ENCODE results near the gene NPPA. TPM values are rescaled to one million over a fixed set of nuclear protein-coding genes. Genes with fewer than 3 reads are reported as not detected.

NPPA gene
- total RNA-seq, 1 experiment from 2014 or later: not detected

DNA sequence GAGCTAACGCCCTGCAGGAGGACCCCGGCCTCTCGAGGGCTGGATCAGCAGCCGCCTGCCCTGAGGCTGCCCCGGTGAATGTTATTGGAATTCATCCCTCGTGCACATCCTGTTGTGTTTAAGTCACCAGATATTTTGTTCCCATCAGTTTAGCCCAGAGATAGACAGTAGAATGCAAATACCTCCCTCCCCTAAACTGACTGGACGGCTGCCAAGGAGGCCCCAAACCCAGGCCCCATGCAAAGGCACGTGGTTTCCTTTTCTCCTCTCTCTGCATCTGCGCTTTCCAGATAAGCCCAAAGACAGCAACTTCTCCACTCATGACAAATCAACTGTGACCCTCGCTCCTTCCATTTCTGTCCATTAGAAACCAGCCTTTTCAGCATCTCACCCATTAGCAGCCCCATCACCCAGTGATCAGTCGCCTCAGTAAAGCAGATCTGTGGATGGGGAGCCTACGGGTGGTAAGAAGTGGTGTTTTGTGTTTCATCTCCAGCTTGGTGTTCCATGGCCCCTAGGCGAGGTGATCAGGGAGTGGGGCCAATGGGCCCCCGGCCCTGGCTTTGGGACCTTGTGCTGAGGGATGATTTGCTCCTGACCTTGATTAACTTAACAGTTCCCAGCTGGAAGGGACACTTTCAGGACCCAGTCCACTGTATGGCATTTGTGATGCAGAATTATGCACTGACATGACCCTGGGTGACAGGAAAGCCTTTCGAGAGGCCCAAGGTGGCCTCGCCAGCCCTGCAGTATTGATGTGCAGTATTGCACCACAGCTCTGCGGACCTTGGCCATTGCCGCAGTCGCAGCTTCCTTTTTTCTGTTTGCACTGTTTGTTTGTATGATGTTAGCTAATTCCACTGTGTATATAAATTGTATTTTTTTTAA lies 5.2 kb downstream of the NPPA start:
- H3K9ac ChIP-seq (ENCODE audit: low read length): no peak overlapping the region
- intact Hi-C loops (cut with micrococcal nuclease): no loop called here
- H3F3A ChIP-seq (ENCODE audit: low read length, unreplicated experiment): no peaks in the 10 kb centered on the region
- BruUV-seq (replicated peaks): no TSS peak
- TF ChIP-seq EZH2 (IDR thresholded peaks at IDR 0.05; ENCODE audit: low read length, unreplicated experiment): no peak
- TF ChIP-seq, protein P1, sequence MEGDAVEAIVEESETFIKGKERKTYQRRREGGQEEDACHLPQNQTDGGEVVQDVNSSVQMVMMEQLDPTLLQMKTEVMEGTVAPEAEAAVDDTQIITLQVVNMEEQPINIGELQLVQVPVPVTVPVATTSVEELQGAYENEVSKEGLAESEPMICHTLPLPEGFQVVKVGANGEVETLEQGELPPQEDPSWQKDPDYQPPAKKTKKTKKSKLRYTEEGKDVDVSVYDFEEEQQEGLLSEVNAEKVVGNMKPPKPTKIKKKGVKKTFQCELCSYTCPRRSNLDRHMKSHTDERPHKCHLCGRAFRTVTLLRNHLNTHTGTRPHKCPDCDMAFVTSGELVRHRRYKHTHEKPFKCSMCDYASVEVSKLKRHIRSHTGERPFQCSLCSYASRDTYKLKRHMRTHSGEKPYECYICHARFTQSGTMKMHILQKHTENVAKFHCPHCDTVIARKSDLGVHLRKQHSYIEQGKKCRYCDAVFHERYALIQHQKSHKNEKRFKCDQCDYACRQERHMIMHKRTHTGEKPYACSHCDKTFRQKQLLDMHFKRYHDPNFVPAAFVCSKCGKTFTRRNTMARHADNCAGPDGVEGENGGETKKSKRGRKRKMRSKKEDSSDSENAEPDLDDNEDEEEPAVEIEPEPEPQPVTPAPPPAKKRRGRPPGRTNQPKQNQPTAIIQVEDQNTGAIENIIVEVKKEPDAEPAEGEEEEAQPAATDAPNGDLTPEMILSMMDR (conservative IDR thresholded peaks at IDR 0.05; ENCODE audit: low read depth, low read length): no peak
- TF ChIP-seq EZH2phosphoT487 (IDR thresholded peaks at IDR 0.05; ENCODE audit: borderline replicate concordance, low read length): no peak
- H4K20me1 ChIP-seq (ENCODE audit: low read length): no peaks in the 10 kb centered on the region
- H3K9me3 ChIP-seq (ENCODE audit: low read length): no peaks in the 10 kb centered on the region
- H3K9me2 ChIP-seq (replicated peaks; ENCODE audit: low read length): no peaks in the 10 kb centered on the region
- no peaks in the 10 kb centered on the region for H3K27me3 ChIP-seq (ENCODE audit: low read length)
- ChIA-PET POLR2A (ENCODE audit: unreplicated experiment) (no interaction called here), CTCF (no interaction called here)
- H3K36me3 ChIP-seq (ENCODE audit: low read depth, low read length): peaks cover 7% of the 10 kb centered on the region
- no peak overlapping the region for H3K4me3 ChIP-seq (ENCODE audit: low read length)
- no peak overlapping the region for H3K27ac ChIP-seq (ENCODE audit: low read length)
- H3K4me1 ChIP-seq (ENCODE audit: insufficient read depth, low read length): no peaks in the 10 kb centered on the region
- no peak overlapping the region for H2AFZ ChIP-seq (ENCODE audit: low read length)
- DNase-seq (no peak), ATAC-seq (no peak)
- no peak overlapping the region for H3K4me2 ChIP-seq (ENCODE audit: low read length)
- no peaks in the 10 kb centered on the region for H3K79me2 ChIP-seq (ENCODE audit: low read length)

DNA sequence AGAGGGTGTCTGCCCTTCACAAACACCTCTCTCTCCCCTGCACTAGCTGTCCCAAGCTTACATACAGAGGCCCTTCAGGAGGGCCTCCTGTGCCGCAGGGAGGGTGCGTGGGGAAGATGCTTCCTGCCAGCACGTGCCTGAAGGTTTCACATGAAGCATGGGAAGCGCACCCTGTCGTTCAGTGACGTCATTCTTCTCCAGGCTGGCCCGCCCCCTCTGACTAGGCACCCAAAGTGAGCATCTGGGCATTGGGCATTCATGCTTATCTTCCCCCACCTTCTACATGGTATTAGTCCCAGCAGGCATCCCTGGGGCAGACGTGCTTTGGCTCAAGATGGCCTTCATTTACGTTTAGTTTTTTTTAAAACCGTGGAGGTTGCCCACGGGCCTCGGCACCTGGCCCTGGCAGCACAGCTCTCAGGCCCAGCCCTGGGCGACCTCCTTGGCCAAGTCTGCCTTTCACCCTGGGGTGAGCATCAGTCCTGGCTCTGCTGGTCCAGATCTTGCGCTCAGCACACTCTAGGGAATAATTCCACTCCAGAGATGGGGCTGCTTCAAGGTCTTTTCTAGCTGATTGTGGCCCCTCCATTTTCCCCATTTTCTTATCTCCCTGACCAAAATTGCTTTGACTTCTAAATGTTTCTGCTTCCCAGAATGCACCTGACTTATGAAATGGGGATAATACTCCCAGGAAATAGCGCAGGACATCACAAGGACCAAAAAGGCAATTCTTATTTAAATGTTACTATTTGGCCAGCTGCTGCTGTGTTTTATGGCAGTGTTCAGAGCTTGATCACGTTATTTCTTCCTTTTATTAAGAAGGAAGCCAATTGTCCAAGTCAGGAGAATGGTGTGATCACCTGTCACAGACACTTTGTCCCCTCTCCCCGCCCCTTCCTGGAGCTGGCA lies 6.1 kb downstream of the NPPA start:
- Histone ChIP-seq H3K27ac (ENCODE audit: low read length) (no peak overlapping the region), H3F3A (ENCODE audit: low read length, unreplicated experiment) (no peaks in the 10 kb centered on the region), H3K9ac (ENCODE audit: low read length) (no peak overlapping the region), H3K36me3 (ENCODE audit: low read depth, low read length) (peaks cover 7% of the 10 kb centered on the region), H3K27me3 (ENCODE audit: low read length) (no peaks in the 10 kb centered on the region), H4K20me1 (ENCODE audit: low read length) (no peaks in the 10 kb centered on the region), H3K9me2 (replicated peaks; ENCODE audit: low read length) (no peaks in the 10 kb centered on the region), H2AFZ (ENCODE audit: low read length) (no peak overlapping the region), H3K4me3 (ENCODE audit: low read length) (no peak overlapping the region), H3K9me3 (ENCODE audit: low read length) (no peaks in the 10 kb centered on the region), H3K4me2 (ENCODE audit: low read length) (no peak overlapping the region), H3K79me2 (ENCODE audit: low read length) (no peaks in the 10 kb centered on the region), H3K4me1 (ENCODE audit: insufficient read depth, low read length) (no peaks in the 10 kb centered on the region)
- BruUV-seq (replicated peaks): no TSS peak
- ChIA-PET POLR2A (ENCODE audit: unreplicated experiment) (no interaction called here), CTCF (no interaction called here)
- intact Hi-C loops (cut with micrococcal nuclease): no loop called here
- no peak for DNase-seq
- TF ChIP-seq, protein P1 (conservative IDR thresholded peaks at IDR 0.05; ENCODE audit: low read depth, low read length): no peak
- ATAC-seq: no peak
